ENCODE results near the gene SGCG.
"Not testable (repeated sequence)": the region's sequence is repeated elsewhere in the genome, so short reads cannot be mapped to it uniquely, and the experiment has no call there.

Gene SGCG

GRCh38 chr13:23180711-23181110 is at the start of gene SGCG:
Gene SGCG, plus strand, starts transcription at chr13:23180979. Its CDS starts 22,716 bp downstream, at chr13:23203695.
- no peak for DNase-seq (ENCODE audit: low read depth in 2 of 2)

GRCh38 chr13:23134542-23134941 is 46.2 kb upstream of the SGCG start:
- DNase-seq (ENCODE audit: low read depth in 2 of 2): no peak

DNA sequence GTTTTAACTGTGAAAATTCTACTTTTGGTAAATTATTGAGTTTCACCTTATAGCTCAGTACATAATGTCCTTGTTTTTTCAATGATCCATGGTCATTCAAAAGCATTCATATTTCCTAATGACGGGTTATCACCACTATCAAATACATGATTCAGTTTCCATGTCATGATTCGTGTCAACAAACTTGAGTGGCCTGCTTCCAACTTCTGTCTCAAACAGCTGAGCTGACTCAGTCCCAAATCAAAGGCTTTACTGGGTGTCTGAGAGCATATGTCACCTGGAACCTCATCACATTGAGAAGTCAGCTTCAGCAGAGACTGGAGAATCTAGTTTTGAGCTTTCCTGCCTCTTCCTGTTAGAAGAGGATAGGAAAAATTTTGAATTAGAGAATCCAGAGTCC is 40.3 kb upstream of the SGCG start:
- no peak for DNase-seq (ENCODE audit: low read depth in 2 of 2)

DNA sequence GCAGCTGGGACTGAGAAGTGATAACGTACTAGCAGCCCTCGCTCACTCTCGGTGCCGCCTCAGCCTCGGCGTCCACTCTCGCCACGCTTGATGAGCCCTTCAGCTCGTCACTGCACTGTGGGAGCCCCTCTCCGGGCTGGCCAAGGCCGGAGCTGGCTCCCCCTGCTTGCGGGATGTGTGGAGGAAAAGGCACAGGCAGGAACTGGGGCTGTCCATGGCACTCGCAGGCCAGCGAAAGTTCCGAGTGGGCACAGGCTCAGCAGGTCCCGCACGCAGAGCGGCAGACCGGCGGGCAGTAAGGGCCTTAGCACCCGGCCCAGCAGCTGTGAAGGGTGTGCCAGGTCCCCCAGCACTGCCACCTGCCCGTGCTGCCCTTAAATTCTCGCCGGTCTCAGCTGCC is 38.8 kb upstream of the SGCG start:
- DNase-seq (ENCODE audit: low read depth in 2 of 2): no peak

- not testable (repeated sequence) for DNase-seq (ENCODE audit: low read depth in 2 of 2)
These were observed 38.2 kb upstream of the SGCG start for GRCh38 chr13:23142607-23143006.

DNA sequence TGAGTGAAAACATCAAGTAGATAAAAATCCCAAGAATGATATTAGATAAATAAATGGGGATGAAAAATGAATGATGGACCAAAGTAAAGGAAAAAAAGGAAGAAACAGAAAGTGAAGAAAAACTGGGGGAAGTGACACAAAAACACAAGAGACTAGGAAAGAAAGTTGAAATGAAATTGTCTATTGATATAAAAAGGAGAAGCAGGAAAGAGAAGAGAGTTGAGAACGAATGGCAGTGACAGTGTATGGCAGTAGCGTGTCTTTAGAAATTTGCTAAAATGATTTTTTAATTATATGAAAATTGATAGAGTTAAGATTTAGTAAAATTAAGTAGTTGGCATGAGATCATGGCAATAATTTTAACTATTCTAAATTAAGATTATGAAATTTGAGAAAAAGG is 36.3 kb upstream of the SGCG start:
- DNase-seq (ENCODE audit: low read depth in 2 of 2): no peak

DNA sequence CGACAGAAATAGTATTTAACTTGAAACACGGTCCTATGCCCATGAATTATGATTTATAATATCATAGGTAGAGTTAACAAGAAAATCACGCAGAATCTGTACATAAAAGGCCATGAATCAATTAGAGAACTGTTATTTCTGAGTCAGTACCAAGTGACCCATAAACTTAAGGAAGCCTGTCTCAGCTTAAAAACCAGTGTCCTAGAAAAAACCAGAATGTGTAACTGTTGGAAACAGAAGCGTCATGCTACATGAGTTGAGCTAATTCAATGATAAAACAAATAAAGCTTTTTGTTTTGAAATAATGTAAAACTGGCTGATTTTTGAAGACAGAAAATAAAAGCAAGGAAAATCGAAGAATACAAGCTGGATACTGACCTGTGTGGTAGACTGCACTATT is 34.8 kb upstream of the SGCG start:
- no peak for DNase-seq (ENCODE audit: low read depth in 2 of 2)

DNA sequence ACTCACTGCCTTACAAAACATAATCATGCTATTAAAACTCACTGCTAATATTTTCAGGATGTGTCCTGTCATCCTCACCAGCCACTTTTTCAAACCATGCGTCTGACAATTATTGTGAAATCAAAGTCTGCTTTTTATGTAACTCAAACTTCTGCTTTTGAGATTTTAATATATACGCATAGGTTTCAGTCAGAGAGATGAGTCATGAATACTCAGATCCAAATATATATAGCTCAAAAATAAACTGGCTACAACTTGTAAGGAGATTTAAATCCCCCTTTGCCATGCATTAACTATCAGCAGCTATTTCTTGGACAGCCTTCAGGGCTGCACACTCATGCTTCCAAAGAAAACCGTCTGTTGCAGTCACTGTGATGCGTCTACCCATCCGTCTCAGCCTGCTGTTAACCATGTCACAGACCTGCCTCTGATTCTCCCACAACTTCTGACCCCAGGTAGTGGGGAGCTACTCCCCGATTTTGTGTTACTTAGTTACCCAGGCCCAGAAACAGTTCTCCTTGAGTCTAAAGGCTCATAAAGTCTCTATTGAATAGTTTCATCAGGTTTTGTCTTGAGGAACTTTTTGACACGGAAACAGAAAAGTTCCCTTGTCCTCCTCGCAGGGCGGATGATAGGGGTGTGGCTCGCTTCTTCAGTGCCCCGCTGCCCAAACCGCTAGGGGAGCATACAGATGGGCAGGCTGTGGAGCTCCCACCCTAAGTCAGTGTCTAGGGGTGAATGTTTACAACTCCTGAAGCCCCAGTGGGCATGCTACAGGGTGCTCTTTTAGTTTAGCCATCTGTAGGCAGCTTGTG is 33.8 kb upstream of the SGCG start:
- DNase-seq (ENCODE audit: low read depth in 2 of 2): no peak

- no peak for DNase-seq (ENCODE audit: low read depth in 2 of 2)
These were observed 33.0 kb upstream of the SGCG start for GRCh38 chr13:23147827-23148226.

DNA sequence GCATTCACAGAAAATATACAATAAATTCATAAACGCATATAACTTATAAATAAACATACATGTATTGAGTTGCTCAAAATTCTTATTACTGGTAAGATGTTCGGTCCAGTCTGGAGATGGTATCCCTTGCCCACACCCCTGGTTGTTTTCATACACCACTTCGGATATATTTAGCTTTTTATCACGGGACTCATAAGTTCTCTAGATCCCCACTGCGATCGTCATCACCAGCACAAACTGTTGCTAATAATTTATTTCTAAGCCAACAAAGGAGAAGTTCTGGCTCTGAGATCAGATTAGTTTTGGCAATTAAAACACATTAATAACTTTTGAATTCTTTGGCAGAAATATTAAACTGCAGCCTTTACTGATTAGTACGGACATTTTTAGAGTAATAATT is 23.0 kb upstream of the SGCG start:
- DNase-seq (ENCODE audit: low read depth in 2 of 2): no peak

GRCh38 chr13:23159205-23159759 is 21.5 kb upstream of the SGCG start:
- no peak for DNase-seq (ENCODE audit: low read depth in 2 of 2)

- no peak for DNase-seq (ENCODE audit: low read depth in 2 of 2)
These were observed 20.8 kb upstream of the SGCG start for GRCh38 chr13:23159760-23160637.

- DNase-seq (ENCODE audit: low read depth in 2 of 2): no peak
These were observed 19.9 kb upstream of the SGCG start for GRCh38 chr13:23160638-23161480.

- no peak for DNase-seq (ENCODE audit: low read depth in 2 of 2)
These were observed 19.3 kb upstream of the SGCG start for GRCh38 chr13:23161481-23161825.

GRCh38 chr13:23175920-23176319 is 4.9 kb upstream of the SGCG start:
- DNase-seq (ENCODE audit: low read depth in 2 of 2): no peak

GRCh38 chr13:23182142-23182541 is 1.4 kb downstream of the SGCG start:
- no peak for DNase-seq (ENCODE audit: low read depth in 2 of 2)

DNA sequence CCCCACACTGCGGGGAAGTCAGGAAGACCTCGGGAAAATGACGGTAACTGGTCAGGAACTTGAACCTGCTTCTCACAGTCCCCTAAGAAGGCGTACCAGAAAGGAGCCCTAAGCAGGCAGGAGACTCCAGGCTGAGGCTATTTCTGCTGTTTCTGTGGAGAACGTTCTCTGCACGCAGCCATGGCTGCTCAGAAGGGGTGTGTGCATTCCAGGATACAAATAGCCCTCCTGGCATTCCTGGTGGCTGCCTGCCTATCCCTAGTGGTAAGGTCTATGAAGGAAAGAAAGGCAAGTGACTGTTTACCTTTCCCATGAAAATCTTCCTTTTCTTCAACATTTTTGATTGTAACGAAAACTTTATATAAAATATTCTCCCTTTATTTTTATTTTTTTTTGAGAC is 2.5 kb downstream of the SGCG start:
- no peak for DNase-seq (ENCODE audit: low read depth in 2 of 2)

DNA sequence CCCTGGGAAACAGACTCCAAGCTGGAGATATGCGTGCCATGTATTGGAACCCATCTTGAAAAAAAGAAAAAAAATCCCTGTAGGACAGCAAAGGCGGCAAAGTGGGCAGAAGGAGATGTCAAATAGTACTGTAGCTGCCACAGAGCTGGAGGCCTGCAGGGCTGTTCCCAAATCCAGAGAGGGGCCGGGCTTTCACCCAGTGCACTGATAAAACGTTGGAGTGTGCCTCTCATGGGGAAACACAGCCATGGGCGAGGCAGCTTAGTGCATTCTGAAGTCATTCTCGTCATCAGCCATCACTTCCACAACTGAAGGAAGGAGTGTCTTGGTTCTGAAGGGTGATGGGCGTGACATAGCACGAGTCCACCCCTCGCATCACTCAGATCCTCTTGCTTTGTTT is 4.8 kb downstream of the SGCG start:
- DNase-seq (ENCODE audit: low read depth in 2 of 2): no peak

DNA sequence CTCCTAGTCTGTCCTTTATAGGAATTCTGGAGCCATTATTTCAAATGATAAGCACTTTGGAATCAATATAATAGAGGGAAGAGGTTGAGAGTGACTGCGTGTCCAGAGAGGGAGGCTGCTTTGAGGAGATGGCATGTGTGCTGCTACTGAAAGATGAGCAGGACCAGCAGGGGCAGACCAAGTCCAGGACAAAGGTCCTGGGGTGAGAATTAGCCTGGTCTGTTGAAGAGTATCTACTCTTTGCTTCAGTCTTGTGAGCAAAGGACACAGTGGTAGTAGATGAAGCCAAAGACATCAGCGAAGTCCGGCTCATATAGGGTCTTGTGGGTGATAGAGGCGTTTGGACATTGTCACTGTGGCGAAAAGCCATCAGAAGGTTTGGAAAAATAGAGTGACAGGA is 21.1 kb downstream of the SGCG start:
- no peak for DNase-seq (ENCODE audit: low read depth in 2 of 2)

DNA sequence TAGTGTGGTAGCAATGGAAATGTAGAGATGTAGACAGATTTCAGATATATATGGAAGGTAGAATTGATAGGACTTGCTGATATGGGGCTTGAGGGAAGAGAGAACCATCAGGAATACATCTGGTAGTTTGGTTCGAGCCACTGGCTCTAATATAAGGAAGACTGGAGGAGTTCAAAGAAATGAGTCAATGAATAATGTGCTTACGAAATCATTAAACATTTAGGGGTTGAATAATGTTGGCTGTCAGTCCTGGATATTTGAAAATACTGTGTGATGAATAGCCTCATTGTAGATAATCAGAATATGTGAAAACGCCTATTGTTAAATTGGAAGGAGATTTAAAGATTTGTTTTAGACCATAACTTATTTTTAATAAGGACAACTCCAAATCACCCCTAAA is 21.6 kb downstream of the SGCG start:
- DNase-seq (ENCODE audit: low read depth in 2 of 2): no peak

DNA sequence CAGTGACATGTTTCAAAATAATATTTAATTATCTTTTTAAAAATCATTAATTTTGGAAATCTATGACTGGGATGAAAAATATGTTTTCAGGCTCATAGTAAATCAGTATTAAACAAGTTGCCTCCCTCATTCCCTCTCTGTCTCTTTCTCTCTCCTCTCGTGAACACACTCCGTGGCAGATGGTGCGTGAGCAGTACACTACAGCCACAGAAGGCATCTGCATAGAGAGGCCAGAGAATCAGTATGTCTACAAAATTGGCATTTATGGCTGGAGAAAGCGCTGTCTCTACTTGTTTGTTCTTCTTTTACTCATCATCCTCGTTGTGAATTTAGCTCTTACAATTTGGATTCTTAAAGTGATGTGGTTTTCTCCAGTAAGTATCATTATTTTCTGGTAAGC is 22.7 kb downstream of the SGCG start:
- DNase-seq (ENCODE audit: low read depth in 2 of 2): no peak

DNA sequence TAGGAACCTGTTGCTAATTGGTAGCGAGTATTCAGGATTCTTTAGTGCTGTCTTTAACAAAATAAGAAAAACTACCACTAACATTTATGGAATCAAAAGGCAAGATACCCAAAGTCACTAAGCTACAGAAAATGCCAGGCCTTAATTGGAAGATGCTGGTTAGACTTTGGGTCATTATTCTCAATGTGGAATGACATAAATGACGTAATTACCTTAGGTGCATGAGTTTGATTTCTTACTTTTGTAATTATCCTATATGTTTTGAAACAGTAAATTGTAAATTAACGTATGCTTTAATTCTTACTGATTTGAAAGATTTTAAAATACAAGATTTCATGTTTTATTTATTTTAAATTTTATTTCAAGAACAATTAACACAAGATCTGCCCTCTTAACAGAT is 25.0 kb downstream of the SGCG start:
- DNase-seq (ENCODE audit: low read depth in 2 of 2): no peak

Data from stimulated activated CD8-positive, alpha-beta memory T cell treated with anti-CD3 and anti-CD28 coated beads, Interleukin-2, amount 100 ng/mL, for 1 hour (primary cell).